HepG2 (cell line): ENCODE measurements around the gene NCOA6. TPM values are rescaled to one million over a fixed set of nuclear protein-coding genes. Genes with fewer than 3 reads are reported as not detected.

ENCODE experiments used
- DPF2 ChIP-seq: sonication (generic); formaldehyde crosslinking; IDR thresholded peaks from 2 replicates; pipeline ENCODE4 v1.4.0; 2020; ENCODE audit warnings: mild to moderate bottlenecking, low read depth, missing genetic modification reagents, borderline replicate concordance
- FOXA1 ChIP-seq, 2 experiments: fragments of 450-650 bp in 1 of 2; sonication (generic) in 1 of 2; formaldehyde crosslinking in 1 of 2; IDR thresholded peaks; 2 replicates each; pipeline versions ENCODE4 v1.4.0 to v1.6.1; 2016 to 2020; ENCODE audit warnings: missing genetic modification reagents in 1 of 2
- GZF1 ChIP-seq: sonication (generic); formaldehyde crosslinking; IDR thresholded peaks from 2 replicates; pipeline ENCODE4 v1.5.1; 2020; ENCODE audit warnings: mild to moderate bottlenecking, missing genetic modification reagents
- KMT2B ChIP-seq: IDR thresholded peaks from 2 replicates; pipeline ENCODE4 v1.6.1; 2016; ENCODE audit warnings: missing genetic modification reagents, missing compliant biosample characterization
- MAF1 ChIP-seq: sonication (generic); formaldehyde crosslinking; IDR thresholded peaks from 2 replicates; pipeline ENCODE4 v1.5.0; 2020; ENCODE audit warnings: missing genetic modification reagents, borderline replicate concordance
- MLLT10 ChIP-seq: sonication (generic); formaldehyde crosslinking; IDR thresholded peaks from 2 replicates; pipeline ENCODE4 v1.4.0; 2020; ENCODE audit warnings: missing genetic modification reagents
- MXI1 ChIP-seq: IDR thresholded peaks from 3 replicates; pipeline ENCODE4 v1.6.1; 2012; ENCODE audit warnings: low read depth, low read length, inconsistent platforms, borderline replicate concordance
- NFIC ChIP-seq: IDR thresholded peaks from 2 replicates; pipeline ENCODE4 v1.6.1; 2012; ENCODE audit warnings: mild to moderate bottlenecking, low read length, inconsistent platforms
- NFRKB ChIP-seq: fragments of 450-650 bp; IDR thresholded peaks from 2 replicates; pipeline ENCODE4 v1.6.1; 2017
- PAF1 ChIP-seq: IDR thresholded peaks from 2 replicates; pipeline ENCODE4 v1.6.1; 2016; ENCODE audit warnings: missing genetic modification reagents, missing compliant biosample characterization
- PBX2 ChIP-seq: IDR thresholded peaks from 2 replicates; pipeline ENCODE4 v1.6.1; 2016; ENCODE audit warnings: control low read depth
- PCBP1 ChIP-seq: fragments of 200-400 bp; formaldehyde crosslinking; IDR thresholded peaks from 2 replicates; pipeline ENCODE4 v1.6.1; 2017; ENCODE audit warnings: mild to moderate bottlenecking, low read depth, low read length, borderline replicate concordance
- RARA ChIP-seq: IDR thresholded peaks from 2 replicates; pipeline ENCODE4 v1.6.1; 2016; ENCODE audit warnings: missing genetic modification reagents, missing compliant biosample characterization
- SALL1 ChIP-seq: sonication (generic); formaldehyde crosslinking; IDR thresholded peaks from 2 replicates; pipeline ENCODE4 v1.8.0; 2022; ENCODE audit warnings: mild to moderate bottlenecking, missing genetic modification reagents
- SRSF9 ChIP-seq: fragments of 200-400 bp; formaldehyde crosslinking; IDR thresholded peaks from 2 replicates; pipeline ENCODE4 v1.6.1; 2018; ENCODE audit warnings: borderline replicate concordance, mild to moderate bottlenecking, low read depth, low read length; ENCODE audit not compliant: insufficient read depth, poor library complexity, severe bottlenecking
- STAT5B ChIP-seq: sonication (generic); formaldehyde crosslinking; IDR thresholded peaks from 2 replicates; pipeline ENCODE4 v1.4.0; 2020; ENCODE audit warnings: missing genetic modification reagents
- SYNCRIP ChIP-seq: fragments of 200-400 bp; formaldehyde crosslinking; IDR thresholded peaks from 2 replicates; pipeline ENCODE4 v1.6.1; 2018; ENCODE audit warnings: mild to moderate bottlenecking, low read depth, low read length; ENCODE audit not compliant: insufficient read depth
- TGIF2 ChIP-seq: IDR thresholded peaks from 2 replicates; pipeline ENCODE4 v1.6.1; 2016; ENCODE audit warnings: control low read depth, missing compliant biosample characterization
- ZBTB20 ChIP-seq: sonication (generic); formaldehyde crosslinking; IDR thresholded peaks from 2 replicates; pipeline ENCODE4 v1.8.1; 2023; ENCODE audit warnings: missing genetic modification reagents, low read depth, mild to moderate bottlenecking, borderline replicate concordance
- ZBTB3 ChIP-seq: sonication (generic); formaldehyde crosslinking; IDR thresholded peaks from 2 replicates; pipeline ENCODE4 v1.4.0; 2020; ENCODE audit warnings: low read depth, mild to moderate bottlenecking, moderate library complexity, missing genetic modification reagents, borderline replicate concordance
- ZFP36L1 ChIP-seq: sonication (generic); formaldehyde crosslinking; IDR thresholded peaks from 2 replicates; pipeline ENCODE4 v1.8.0; 2022; ENCODE audit warnings: mild to moderate bottlenecking, missing genetic modification reagents, moderate library complexity
- ZFP37 ChIP-seq: sonication (generic); formaldehyde crosslinking; IDR thresholded peaks from 2 replicates; pipeline ENCODE4 v1.4.0; 2020; ENCODE audit warnings: missing genetic modification reagents, borderline replicate concordance
- ZMYM2 ChIP-seq: sonication (generic); formaldehyde crosslinking; IDR thresholded peaks from 2 replicates; pipeline ENCODE4 v1.8.0; 2022; ENCODE audit warnings: mild to moderate bottlenecking, missing genetic modification reagents
- ZNF121 ChIP-seq: sonication (generic); formaldehyde crosslinking; IDR thresholded peaks from 2 replicates; pipeline ENCODE4 v1.5.0; 2020; ENCODE audit warnings: mild to moderate bottlenecking, missing genetic modification reagents
- ZNF124 ChIP-seq: sonication (generic); formaldehyde crosslinking; IDR thresholded peaks from 2 replicates; pipeline ENCODE4 v1.4.0; 2020; ENCODE audit warnings: missing genetic modification reagents
- ZNF251 ChIP-seq: sonication (generic); formaldehyde crosslinking; IDR thresholded peaks from 2 replicates; pipeline ENCODE4 v1.9.0; 2021; ENCODE audit warnings: mild to moderate bottlenecking, missing genetic modification reagents
- ZNF567 ChIP-seq: sonication (generic); formaldehyde crosslinking; IDR thresholded peaks from 2 replicates; pipeline ENCODE4 v1.8.1; 2023; ENCODE audit warnings: mild to moderate bottlenecking, missing genetic modification reagents, borderline replicate concordance
- ZNF766 ChIP-seq: sonication (generic); formaldehyde crosslinking; IDR thresholded peaks from 2 replicates; pipeline ENCODE4 v1.5.0; 2020; ENCODE audit warnings: missing genetic modification reagents, borderline replicate concordance
- ZSCAN25 ChIP-seq: sonication (generic); formaldehyde crosslinking; IDR thresholded peaks from 2 replicates; pipeline ENCODE4 v1.8.0; 2022; ENCODE audit warnings: mild to moderate bottlenecking, missing genetic modification reagents
- ZSCAN29 ChIP-seq: sonication (generic); formaldehyde crosslinking; conservative IDR thresholded peaks from 2 replicates; pipeline ENCODE4 v1.4.0; 2020; ENCODE audit warnings: mild to moderate bottlenecking, missing genetic modification reagents
- polyA plus RNA-seq, 8 experiments: library from polyadenylated mRNA; depleted of rRNA in 3 of 8; stranded (reverse) in 7 of 8; unstranded in 1 of 8; fragments of >200 nt; fragmentation: Illumina TruSeq in 4 of 8; extraction: Trizol in 4 of 8; gene quantifications; 2 replicates each; pipeline versions ENCODE4 v1.2.1 to v1.2.3, GENCODE V29; 2011 to 2016; ENCODE audit warnings: low read depth in 4 of 8, missing spikeins in 1 of 8, mixed read lengths in 1 of 8; ENCODE audit not compliant: insufficient read depth in 1 of 8
- total RNA-seq, 5 experiments: library from RNA; depleted of rRNA; stranded (reverse); fragments of >200 nt; fragmentation: Illumina TruSeq; extraction: Trizol; gene quantifications; 2 replicates each; pipeline ENCODE4 v1.2.3, GENCODE V29; 2016; ENCODE audit warnings: low read depth in 1 of 5
- TF ChIP-seq, protein P1 (sequence below): sonication (generic); formaldehyde crosslinking; IDR thresholded peaks from 2 replicates; pipeline ENCODE4 v1.8.0; 2022; ENCODE audit warnings: mild to moderate bottlenecking, missing genetic modification reagents, moderate library complexity

NCOA6 gene
- total and polyA plus RNA-seq, 2 of the 13 experiments (the other 11 are each of a cell fraction or from before 2014, with no cell fraction given) = 11.2 to 29.3 TPM

DNA sequence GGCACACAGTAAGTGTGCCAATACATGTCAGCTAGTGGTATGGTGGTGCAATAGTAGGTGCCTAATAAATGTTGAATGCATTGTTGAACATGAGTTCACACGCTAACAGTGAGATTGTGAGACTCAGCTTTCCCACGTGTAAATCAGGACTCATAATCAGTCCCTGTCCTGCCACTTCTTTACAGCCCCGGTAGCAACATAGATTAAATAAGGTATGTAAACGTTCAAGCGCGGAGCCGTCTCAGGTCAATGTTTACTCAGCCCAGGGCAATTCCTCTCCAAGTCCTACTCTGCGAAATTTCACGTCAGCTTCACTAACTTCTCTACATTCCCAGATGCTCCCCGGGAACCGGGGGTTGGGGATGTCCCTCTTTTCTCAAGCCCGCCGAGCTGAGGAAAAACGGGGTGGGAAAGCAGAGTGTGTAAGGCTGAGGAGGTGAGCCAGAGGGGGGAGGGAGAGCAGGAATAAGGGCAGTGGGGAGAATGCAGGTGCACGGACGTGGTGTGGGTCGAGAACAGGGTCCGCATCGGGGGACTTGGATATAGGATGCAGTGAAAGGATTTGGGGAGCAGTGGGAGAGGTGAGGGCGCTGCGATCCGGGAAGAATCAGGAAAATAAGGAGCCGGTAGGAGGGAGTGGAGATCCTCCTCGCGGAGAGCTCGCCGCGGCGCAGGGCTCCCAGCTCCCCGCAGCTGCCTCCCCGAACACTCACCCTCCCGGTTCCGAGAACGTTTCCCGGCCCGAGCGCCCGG is 121.9 kb downstream of the NCOA6 start (continued):
- TF ChIP-seq, protein P1, sequence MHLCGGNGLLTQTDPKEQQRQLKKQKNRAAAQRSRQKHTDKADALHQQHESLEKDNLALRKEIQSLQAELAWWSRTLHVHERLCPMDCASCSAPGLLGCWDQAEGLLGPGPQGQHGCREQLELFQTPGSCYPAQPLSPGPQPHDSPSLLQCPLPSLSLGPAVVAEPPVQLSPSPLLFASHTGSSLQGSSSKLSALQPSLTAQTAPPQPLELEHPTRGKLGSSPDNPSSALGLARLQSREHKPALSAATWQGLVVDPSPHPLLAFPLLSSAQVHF (CRISPR knock-in tag) = 0 out of 2 replicates have a peak, but pooled peaks have one; percentile 18
- TF ChIP-seq SRSF9 (no peak), ZNF121 (CRISPR knock-in tag) (peak; percentile 44; the same call in 1 of the 2 replicates), SALL1 (CRISPR knock-in tag) (peak; percentile 64), ZMYM2 (no peak), MXI1 (peak; percentile 87; the same call in 1 of the 3 replicates), ZSCAN29 (CRISPR knock-in tag) (peak; percentile 71; the same call in 1 of the 2 replicates), MAF1 (CRISPR knock-in tag) (peak; percentile 65; the same call in 1 of the 2 replicates), ZNF567 (CRISPR knock-in tag) (peak; percentile 79; the same call in 1 of the 2 replicates), NFRKB (no peak), FOXA1 (IDR thresholded peaks at IDR 0.05) (peak; percentile 73), FOXA1 (CRISPR knock-in tag; IDR thresholded peaks at IDR 0.05) (peak; percentile 93), ZNF766 (CRISPR knock-in tag) (0 out of 2 replicates have a peak, but pooled peaks have one; percentile 14), DPF2 (CRISPR knock-in tag) (no peak; the same call in 1 of the 2 replicates), ZNF124 (0 out of 2 replicates have a peak, but pooled peaks have one; percentile 41), KMT2B (CRISPR knock-in tag) (no peak; the same call in 1 of the 2 replicates), SYNCRIP (no peak), MLLT10 (CRISPR knock-in tag) (no peak), ZBTB20 (peak; percentile 98), ZSCAN25 (peak; percentile 32; the same call in 1 of the 2 replicates), STAT5B (CRISPR knock-in tag) (no peak), TGIF2 (CRISPR knock-in tag) (no peak; the same call in 1 of the 2 replicates), ZFP37 (CRISPR knock-in tag) (peak; percentile 13; the same call in 1 of the 2 replicates), GZF1 (CRISPR knock-in tag) (peak; percentile 83; the same call in 1 of the 2 replicates), RARA (CRISPR knock-in tag) (peak; percentile 81), ZFP36L1 (CRISPR knock-in tag) (no peak; the same call in none of the 2 replicates), PBX2 (CRISPR knock-in tag) (no peak), PAF1 (CRISPR knock-in tag) (no peak), ZNF251 (no peak), ZBTB3 (CRISPR knock-in tag) (no peak), PCBP1 (no peak), NFIC (no peak)
